ENCODE data around the gene ZBTB34. TPM values are rescaled to one million over a fixed set of nuclear protein-coding genes. Genes with fewer than 3 reads are reported as not detected.

The ZBTB34 gene, protein sequence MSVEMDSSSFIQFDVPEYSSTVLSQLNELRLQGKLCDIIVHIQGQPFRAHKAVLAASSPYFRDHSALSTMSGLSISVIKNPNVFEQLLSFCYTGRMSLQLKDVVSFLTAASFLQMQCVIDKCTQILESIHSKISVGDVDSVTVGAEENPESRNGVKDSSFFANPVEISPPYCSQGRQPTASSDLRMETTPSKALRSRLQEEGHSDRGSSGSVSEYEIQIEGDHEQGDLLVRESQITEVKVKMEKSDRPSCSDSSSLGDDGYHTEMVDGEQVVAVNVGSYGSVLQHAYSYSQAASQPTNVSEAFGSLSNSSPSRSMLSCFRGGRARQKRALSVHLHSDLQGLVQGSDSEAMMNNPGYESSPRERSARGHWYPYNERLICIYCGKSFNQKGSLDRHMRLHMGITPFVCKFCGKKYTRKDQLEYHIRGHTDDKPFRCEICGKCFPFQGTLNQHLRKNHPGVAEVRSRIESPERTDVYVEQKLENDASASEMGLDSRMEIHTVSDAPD
- 19.5 and 21.8 TPM in 2 replicates for polyA plus RNA-seq
- 47.2 and 52.7 TPM in 2 replicates for polyA minus RNA-seq

DNA sequence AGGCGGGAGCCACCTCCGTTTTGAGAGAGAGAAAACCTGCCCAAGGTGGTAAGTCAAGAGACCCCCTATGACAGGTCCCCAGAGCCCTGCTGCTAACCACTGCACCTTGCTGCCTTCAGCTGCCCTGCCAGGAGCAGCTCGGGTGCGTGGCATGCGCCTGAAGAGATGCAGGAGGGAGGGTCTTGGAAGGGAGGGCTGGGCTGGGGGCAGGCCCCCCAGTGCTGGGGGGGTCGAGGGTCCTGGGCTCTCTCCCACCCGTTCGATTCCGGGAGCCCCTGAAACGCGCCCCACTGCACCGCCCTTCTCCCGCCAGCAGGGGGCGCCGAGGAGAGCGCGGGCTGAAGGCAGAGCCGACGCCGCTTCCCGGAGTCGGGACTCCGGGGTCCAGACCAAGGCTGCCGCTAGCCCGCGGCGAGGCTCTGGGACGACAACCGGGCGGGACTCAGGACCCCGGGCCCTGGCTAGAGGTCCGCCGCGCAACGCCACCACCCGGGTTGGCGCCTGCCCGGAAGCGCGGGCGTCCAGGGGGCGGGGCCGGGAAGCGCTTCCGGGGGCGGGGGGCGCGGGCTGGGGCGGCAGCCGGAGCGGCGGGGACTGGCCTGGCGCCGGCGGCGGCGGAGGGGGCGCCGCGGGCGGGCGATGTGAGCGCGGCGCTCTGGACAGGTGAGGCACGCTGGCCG is at the start of gene ZBTB34:
ZBTB34 (plus strand) TSS at position 563 of the 680 bp plus-strand sequence. CDS start 18,761 bp downstream, outside the sequence.
- no peaks in the 10 kb centered on the region for H3K9me3 ChIP-seq (ENCODE audit: low read length)
- H3K27me3 ChIP-seq (ENCODE audit: insufficient read depth, low read depth, low read length), result peaks cover 5% of the 10 kb centered on the region
- H3F3A ChIP-seq (ENCODE audit: insufficient read depth, low read length, poor library complexity, severe bottlenecking), result no peaks in the 10 kb centered on the region
- H2AFZ ChIP-seq (ENCODE audit: low read depth, low read length), result peak within 1 kb of the TSS; percentile 83
- peaks cover 17% of the 10 kb centered on the region for H3K79me2 ChIP-seq (replicated peaks; ENCODE audit: insufficient read depth, low read length)
- H3K9ac ChIP-seq (ENCODE audit: low read length), result peak within 1 kb of the TSS; percentile 74
- no peaks in the 10 kb centered on the region for H3K36me3 ChIP-seq (ENCODE audit: insufficient read depth, low read length)
- H3K4me2 ChIP-seq (ENCODE audit: low read length), result peak within 1 kb of the TSS; percentile 86
- peak within 1 kb of the TSS; percentile 42 for H3K27ac ChIP-seq (ENCODE audit: low read length)
- peaks cover 4% of the 10 kb centered on the region for H4K20me1 ChIP-seq (ENCODE audit: insufficient read depth)
- H3K4me3 ChIP-seq (ENCODE audit: low read length), result peak within 1 kb of the TSS; percentile 95
- TF ChIP-seq SMC3 (conservative IDR thresholded peaks at IDR 0.05; ENCODE audit: poor library complexity) (peak; percentile 77), RAD21 (conservative IDR thresholded peaks at IDR 0.05) (peak; percentile 67), EP300 (conservative IDR thresholded peaks at IDR 0.05; ENCODE audit: poor library complexity, severe bottlenecking) (peak; percentile 48), MXI1 (conservative IDR thresholded peaks at IDR 0.05; ENCODE audit: poor library complexity, severe bottlenecking) (peak; percentile 53), POLR2AphosphoS5 (IDR thresholded peaks at IDR 0.05) (peak; percentile 25), EZH2 (IDR thresholded peaks at IDR 0.05; ENCODE audit: borderline replicate concordance, insufficient read depth, low read length, poor library complexity, severe bottlenecking) (no peak), TAF1 (IDR thresholded peaks at IDR 0.05; ENCODE audit: low read depth) (no peak)
- TF ChIP-seq, protein P1, sequence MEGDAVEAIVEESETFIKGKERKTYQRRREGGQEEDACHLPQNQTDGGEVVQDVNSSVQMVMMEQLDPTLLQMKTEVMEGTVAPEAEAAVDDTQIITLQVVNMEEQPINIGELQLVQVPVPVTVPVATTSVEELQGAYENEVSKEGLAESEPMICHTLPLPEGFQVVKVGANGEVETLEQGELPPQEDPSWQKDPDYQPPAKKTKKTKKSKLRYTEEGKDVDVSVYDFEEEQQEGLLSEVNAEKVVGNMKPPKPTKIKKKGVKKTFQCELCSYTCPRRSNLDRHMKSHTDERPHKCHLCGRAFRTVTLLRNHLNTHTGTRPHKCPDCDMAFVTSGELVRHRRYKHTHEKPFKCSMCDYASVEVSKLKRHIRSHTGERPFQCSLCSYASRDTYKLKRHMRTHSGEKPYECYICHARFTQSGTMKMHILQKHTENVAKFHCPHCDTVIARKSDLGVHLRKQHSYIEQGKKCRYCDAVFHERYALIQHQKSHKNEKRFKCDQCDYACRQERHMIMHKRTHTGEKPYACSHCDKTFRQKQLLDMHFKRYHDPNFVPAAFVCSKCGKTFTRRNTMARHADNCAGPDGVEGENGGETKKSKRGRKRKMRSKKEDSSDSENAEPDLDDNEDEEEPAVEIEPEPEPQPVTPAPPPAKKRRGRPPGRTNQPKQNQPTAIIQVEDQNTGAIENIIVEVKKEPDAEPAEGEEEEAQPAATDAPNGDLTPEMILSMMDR (IDR thresholded peaks at IDR 0.05; ENCODE audit: poor library complexity, severe bottlenecking), result peak; percentile 99
- TF ChIP-seq, protein P2, sequence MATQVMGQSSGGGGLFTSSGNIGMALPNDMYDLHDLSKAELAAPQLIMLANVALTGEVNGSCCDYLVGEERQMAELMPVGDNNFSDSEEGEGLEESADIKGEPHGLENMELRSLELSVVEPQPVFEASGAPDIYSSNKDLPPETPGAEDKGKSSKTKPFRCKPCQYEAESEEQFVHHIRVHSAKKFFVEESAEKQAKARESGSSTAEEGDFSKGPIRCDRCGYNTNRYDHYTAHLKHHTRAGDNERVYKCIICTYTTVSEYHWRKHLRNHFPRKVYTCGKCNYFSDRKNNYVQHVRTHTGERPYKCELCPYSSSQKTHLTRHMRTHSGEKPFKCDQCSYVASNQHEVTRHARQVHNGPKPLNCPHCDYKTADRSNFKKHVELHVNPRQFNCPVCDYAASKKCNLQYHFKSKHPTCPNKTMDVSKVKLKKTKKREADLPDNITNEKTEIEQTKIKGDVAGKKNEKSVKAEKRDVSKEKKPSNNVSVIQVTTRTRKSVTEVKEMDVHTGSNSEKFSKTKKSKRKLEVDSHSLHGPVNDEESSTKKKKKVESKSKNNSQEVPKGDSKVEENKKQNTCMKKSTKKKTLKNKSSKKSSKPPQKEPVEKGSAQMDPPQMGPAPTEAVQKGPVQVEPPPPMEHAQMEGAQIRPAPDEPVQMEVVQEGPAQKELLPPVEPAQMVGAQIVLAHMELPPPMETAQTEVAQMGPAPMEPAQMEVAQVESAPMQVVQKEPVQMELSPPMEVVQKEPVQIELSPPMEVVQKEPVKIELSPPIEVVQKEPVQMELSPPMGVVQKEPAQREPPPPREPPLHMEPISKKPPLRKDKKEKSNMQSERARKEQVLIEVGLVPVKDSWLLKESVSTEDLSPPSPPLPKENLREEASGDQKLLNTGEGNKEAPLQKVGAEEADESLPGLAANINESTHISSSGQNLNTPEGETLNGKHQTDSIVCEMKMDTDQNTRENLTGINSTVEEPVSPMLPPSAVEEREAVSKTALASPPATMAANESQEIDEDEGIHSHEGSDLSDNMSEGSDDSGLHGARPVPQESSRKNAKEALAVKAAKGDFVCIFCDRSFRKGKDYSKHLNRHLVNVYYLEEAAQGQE (IDR thresholded peaks at IDR 0.05; ENCODE audit: borderline replicate concordance), result no peak
- no peaks in the 10 kb centered on the region for H3K9me2 ChIP-seq (ENCODE audit: insufficient read depth, low read length)

DNA sequence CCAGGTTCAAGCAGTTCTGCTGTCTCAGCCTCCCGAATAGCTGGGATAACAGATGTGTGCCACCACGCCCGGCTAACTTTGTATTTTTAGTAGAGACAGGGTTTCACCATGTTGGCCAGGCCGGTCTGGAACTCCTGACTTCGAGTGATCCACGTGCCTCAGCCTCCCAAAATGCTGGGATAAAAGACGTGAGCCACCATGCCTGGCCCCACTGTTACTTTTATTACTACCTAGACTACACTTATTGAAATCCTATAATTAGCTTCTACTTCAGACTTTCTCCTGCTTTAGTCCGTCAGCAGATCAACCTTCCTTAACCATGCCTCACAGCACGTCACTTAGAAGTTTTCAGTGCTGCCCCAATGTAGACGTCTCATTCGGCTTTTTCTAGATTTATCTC is 47.4 kb upstream of the ZBTB34 start:
- Histone ChIP-seq H3K4me3 (ENCODE audit: low read length) (no peak overlapping the region), H3F3A (ENCODE audit: insufficient read depth, low read length, poor library complexity, severe bottlenecking) (no peaks in the 10 kb centered on the region), H3K9me2 (ENCODE audit: insufficient read depth, low read length) (no peaks in the 10 kb centered on the region), H2AFZ (ENCODE audit: low read depth, low read length) (no peak overlapping the region), H3K36me3 (ENCODE audit: insufficient read depth, low read length) (no peaks in the 10 kb centered on the region), H3K27ac (ENCODE audit: low read length) (no peak overlapping the region), H3K9ac (ENCODE audit: low read length) (no peak overlapping the region), H4K20me1 (ENCODE audit: insufficient read depth) (no peaks in the 10 kb centered on the region), H3K9me3 (ENCODE audit: low read length) (no peaks in the 10 kb centered on the region), H3K27me3 (ENCODE audit: insufficient read depth, low read depth, low read length) (no peaks in the 10 kb centered on the region), H3K79me2 (replicated peaks; ENCODE audit: insufficient read depth, low read length) (peaks cover 30% of the 10 kb centered on the region), H3K4me2 (ENCODE audit: low read length) (no peak overlapping the region)
- TF ChIP-seq, protein P2 (IDR thresholded peaks at IDR 0.05; ENCODE audit: borderline replicate concordance), result no peak
- no peak for TF ChIP-seq SMC3 (conservative IDR thresholded peaks at IDR 0.05; ENCODE audit: poor library complexity)
- TF ChIP-seq TAF1 (IDR thresholded peaks at IDR 0.05; ENCODE audit: low read depth), result no peak
- TF ChIP-seq RAD21 (conservative IDR thresholded peaks at IDR 0.05), result no peak
- no peak for TF ChIP-seq EP300 (conservative IDR thresholded peaks at IDR 0.05; ENCODE audit: poor library complexity, severe bottlenecking)
- TF ChIP-seq, protein P1 (IDR thresholded peaks at IDR 0.05; ENCODE audit: poor library complexity, severe bottlenecking), result no peak
- TF ChIP-seq EZH2 (IDR thresholded peaks at IDR 0.05; ENCODE audit: borderline replicate concordance, insufficient read depth, low read length, poor library complexity, severe bottlenecking), result no peak
- no peak for TF ChIP-seq MXI1 (conservative IDR thresholded peaks at IDR 0.05; ENCODE audit: poor library complexity, severe bottlenecking)
- no peak for TF ChIP-seq POLR2AphosphoS5 (IDR thresholded peaks at IDR 0.05)
